H1 (cell line): ENCODE measurements around the gene ZMIZ1.

Experiments
- BACH1 ChIP-seq: IDR thresholded peaks from 2 replicates; pipeline ENCODE4 v1.6.1; 2012; ENCODE audit warnings: low read length, improper control_type of control experiment
- CHD2 ChIP-seq: IDR thresholded peaks from 2 replicates; pipeline ENCODE4 v1.6.1; 2012; ENCODE audit warnings: low read length, improper control_type of control experiment
- CTCF ChIP-seq, 3 experiments: IDR thresholded peaks; 1 replicate in 2 of 3; 2 replicates in 1 of 3; pipeline versions ENCODE4 v1.5.1 to v1.6.1; 2011; ENCODE audit warnings: low read length in 3 of 3, mild to moderate bottlenecking in 3 of 3, inconsistent platforms in 2 of 3, low read depth in 1 of 3, moderate library complexity in 1 of 3; ENCODE audit not compliant: insufficient read depth in 1 of 3; ENCODE audit errors: control extremely low read depth in 1 of 3
- KDM1A ChIP-seq: fragments of 200-600, 300-600 bp; sonication (generic); IDR thresholded peaks from 2 replicates; pipeline ENCODE4 v1.7.1; 2016; ENCODE audit warnings: mild to moderate bottlenecking, low read length, borderline replicate concordance
- POLR2A ChIP-seq, 2 experiments: IDR thresholded peaks; 1 replicate in 1 of 2; 2 replicates in 1 of 2; pipeline ENCODE4 v1.6.1; 2011; ENCODE audit warnings: low read depth in 2 of 2, low read length in 2 of 2, mild to moderate bottlenecking in 2 of 2; ENCODE audit errors: control extremely low read depth in 1 of 2
- SIN3A ChIP-seq, 2 experiments: IDR thresholded peaks in 1 of 2; conservative IDR thresholded peaks in 1 of 2; 2 replicates each; pipeline ENCODE4 v1.6.1; 2011 to 2012; ENCODE audit warnings: low read length in 2 of 2, improper control_type of control experiment in 1 of 2, low read depth in 1 of 2, mild to moderate bottlenecking in 1 of 2
- TF ChIP-seq, protein P1 (sequence below): IDR thresholded peaks from 2 replicates; pipeline ENCODE4 v1.6.1; 2012; ENCODE audit warnings: low read length, inconsistent platforms

- no peak for TF ChIP-seq CHD2
- no peak for TF ChIP-seq CTCF (IDR thresholded peaks at IDR 0.05; ENCODE audit: control extremely low read depth in 1 of 3, insufficient read depth in 1 of 3, low read depth in 1 of 3, low read length in 3 of 3)
- TF ChIP-seq, protein P1, sequence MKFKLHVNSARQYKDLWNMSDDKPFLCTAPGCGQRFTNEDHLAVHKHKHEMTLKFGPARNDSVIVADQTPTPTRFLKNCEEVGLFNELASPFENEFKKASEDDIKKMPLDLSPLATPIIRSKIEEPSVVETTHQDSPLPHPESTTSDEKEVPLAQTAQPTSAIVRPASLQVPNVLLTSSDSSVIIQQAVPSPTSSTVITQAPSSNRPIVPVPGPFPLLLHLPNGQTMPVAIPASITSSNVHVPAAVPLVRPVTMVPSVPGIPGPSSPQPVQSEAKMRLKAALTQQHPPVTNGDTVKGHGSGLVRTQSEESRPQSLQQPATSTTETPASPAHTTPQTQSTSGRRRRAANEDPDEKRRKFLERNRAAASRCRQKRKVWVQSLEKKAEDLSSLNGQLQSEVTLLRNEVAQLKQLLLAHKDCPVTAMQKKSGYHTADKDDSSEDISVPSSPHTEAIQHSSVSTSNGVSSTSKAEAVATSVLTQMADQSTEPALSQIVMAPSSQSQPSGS = no peak
- TF ChIP-seq SIN3A (conservative IDR thresholded peaks at IDR 0.05 in 1 of 2, IDR thresholded peaks at IDR 0.05 in 1 of 2; ENCODE audit: low read depth in 1 of 2, low read length in 2 of 2) = no peak
- TF ChIP-seq KDM1A = no peak
- no peak for TF ChIP-seq POLR2A (IDR thresholded peaks at IDR 0.05; ENCODE audit: control extremely low read depth in 1 of 2, low read depth in 2 of 2, low read length in 2 of 2)
- no peak for TF ChIP-seq BACH1
Observed at GRCh38 chr10:79088613-79089355, 20.0 kb downstream of the ZMIZ1 start.
